ENCODE measurements around the gene ANGPTL2. TPM values are rescaled to one million over a fixed set of nuclear protein-coding genes. Genes with fewer than 3 reads are reported as not detected.

The ANGPTL2 gene
- total RNA-seq, 2 donors from 2014 or later: 2.7 to 15.1 TPM

- DNase-seq: no peak
- Histone ChIP-seq H3K9ac (ENCODE audit: low read depth in 2 of 2, low read length in 2 of 2) (no peak overlapping the region), H3K36me3 (no peaks in the 10 kb centered on the region), H3K27me3 (no peaks in the 10 kb centered on the region), H3K4me1 (no peaks in the 10 kb centered on the region), H3K27ac (no peak overlapping the region), H3K9me3 (no peaks in the 10 kb centered on the region), H3K4me3 (no peak overlapping the region)
- TF ChIP-seq, protein P1, sequence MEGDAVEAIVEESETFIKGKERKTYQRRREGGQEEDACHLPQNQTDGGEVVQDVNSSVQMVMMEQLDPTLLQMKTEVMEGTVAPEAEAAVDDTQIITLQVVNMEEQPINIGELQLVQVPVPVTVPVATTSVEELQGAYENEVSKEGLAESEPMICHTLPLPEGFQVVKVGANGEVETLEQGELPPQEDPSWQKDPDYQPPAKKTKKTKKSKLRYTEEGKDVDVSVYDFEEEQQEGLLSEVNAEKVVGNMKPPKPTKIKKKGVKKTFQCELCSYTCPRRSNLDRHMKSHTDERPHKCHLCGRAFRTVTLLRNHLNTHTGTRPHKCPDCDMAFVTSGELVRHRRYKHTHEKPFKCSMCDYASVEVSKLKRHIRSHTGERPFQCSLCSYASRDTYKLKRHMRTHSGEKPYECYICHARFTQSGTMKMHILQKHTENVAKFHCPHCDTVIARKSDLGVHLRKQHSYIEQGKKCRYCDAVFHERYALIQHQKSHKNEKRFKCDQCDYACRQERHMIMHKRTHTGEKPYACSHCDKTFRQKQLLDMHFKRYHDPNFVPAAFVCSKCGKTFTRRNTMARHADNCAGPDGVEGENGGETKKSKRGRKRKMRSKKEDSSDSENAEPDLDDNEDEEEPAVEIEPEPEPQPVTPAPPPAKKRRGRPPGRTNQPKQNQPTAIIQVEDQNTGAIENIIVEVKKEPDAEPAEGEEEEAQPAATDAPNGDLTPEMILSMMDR (IDR thresholded peaks at IDR 0.05): no peak
- intact Hi-C loops (cut with DNase I): no loop called here
Measured at GRCh38 chr9:127136880-127137639, 14.6 kb upstream of the ANGPTL2 start.

GRCh38 chr9:127136081-127136879 is 13.8 kb upstream of the ANGPTL2 start:
- intact Hi-C loops (cut with DNase I): no loop called here
- H3K9me3 ChIP-seq: no peaks in the 10 kb centered on the region
- no peak for DNase-seq
- no peaks in the 10 kb centered on the region for H3K36me3 ChIP-seq
- H3K27me3 ChIP-seq: no peaks in the 10 kb centered on the region
- no peaks in the 10 kb centered on the region for H3K4me1 ChIP-seq
- TF ChIP-seq, protein P1 (IDR thresholded peaks at IDR 0.05): no peak
- no peak overlapping the region for H3K9ac ChIP-seq (ENCODE audit: low read depth in 2 of 2, low read length in 2 of 2)
- no peak overlapping the region for H3K27ac ChIP-seq
- H3K4me3 ChIP-seq: no peak overlapping the region

DNA sequence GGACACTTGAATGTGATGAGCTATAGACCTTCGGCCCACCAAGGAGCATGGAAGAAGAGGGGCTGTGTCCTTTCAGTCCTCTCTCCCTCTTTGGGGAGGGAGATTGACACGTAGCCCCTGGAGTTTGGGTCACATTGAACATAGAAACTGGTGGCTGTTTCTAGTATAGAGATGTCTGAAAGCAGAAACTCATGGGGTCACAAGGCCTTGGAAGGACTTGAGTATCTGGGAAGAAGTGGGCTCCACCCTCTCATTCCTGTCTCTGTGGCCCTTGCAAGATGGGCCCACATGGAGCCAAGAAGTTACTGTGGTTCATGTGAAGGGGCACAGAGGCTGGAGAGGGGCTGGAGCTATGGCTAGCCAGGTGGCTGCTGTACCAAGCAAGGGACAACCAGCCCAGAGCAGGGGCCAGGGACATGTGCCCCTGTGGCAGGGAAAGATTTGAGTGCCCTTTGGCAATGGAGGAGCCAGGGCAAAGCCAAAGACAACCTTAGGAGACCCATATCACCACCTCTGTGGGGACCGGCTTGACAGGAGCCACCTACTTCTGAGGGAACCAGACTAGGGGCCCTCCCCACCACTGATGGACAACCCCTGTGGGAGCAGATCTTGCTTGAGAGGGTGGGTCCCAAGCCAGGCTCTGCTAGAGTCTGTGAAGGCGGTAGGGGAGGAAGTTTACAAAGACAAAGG is 12.8 kb upstream of the ANGPTL2 start:
- no peaks in the 10 kb centered on the region for H3K4me1 ChIP-seq
- no peaks in the 10 kb centered on the region for H3K27me3 ChIP-seq
- TF ChIP-seq, protein P1 (IDR thresholded peaks at IDR 0.05): no peak
- no peaks in the 10 kb centered on the region for H3K36me3 ChIP-seq
- intact Hi-C loops (cut with DNase I): no loop called here
- no peak overlapping the region for H3K4me3 ChIP-seq
- H3K9me3 ChIP-seq: no peaks in the 10 kb centered on the region
- peak overlapping the region; percentile 52 for H3K27ac ChIP-seq
- DNase-seq: no peak
- H3K9ac ChIP-seq (ENCODE audit: low read depth in 2 of 2, low read length in 2 of 2): no peak overlapping the region

DNA sequence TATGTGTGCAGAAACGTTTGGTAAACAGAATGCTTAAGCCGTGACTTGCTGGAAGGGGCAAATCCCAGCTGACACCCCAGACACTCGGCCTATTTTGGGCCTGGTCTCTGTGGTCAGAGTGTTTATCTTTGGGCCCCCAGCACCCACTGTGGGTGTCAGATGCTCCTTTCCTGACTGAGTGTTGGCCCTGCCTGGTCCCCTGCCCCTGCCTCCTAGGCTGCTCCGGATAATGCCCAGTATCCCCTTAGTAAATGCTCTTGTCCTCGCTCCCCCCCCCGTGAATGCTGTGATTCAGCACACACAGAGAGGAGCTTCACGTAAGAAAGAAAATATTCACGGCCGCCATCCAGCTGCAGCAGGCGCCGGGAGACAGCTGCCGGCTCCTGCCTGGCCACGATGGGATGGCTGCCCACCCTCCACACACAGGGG is 11.3 kb upstream of the ANGPTL2 start:
- H3K4me1 ChIP-seq: no peaks in the 10 kb centered on the region

More for the DNA sequence above, 11.3 kb upstream of the ANGPTL2 start:
- intact Hi-C loops (cut with DNase I): no loop called here
- no peak overlapping the region for H3K9ac ChIP-seq (ENCODE audit: low read depth in 2 of 2, low read length in 2 of 2)
- H3K4me3 ChIP-seq: no peak overlapping the region
- H3K36me3 ChIP-seq: no peaks in the 10 kb centered on the region
- no peaks in the 10 kb centered on the region for H3K27me3 ChIP-seq
- no peaks in the 10 kb centered on the region for H3K9me3 ChIP-seq
- DNase-seq: no peak
- peak overlapping the region; percentile 52 for H3K27ac ChIP-seq
- TF ChIP-seq, protein P1 (IDR thresholded peaks at IDR 0.05): no peak

Data from colonic mucosa (tissue), 4 donors.